ENCODE data around the gene AGBL1.

- TF ChIP-seq CTCF (IDR thresholded peaks at IDR 0.05; ENCODE audit: insufficient read depth, low read length, poor library complexity, severe bottlenecking) (no peak), EZH2phosphoT487 (conservative IDR thresholded peaks at IDR 0.05; ENCODE audit: low read length) (no peak)
These were observed 510.8 kb downstream of the AGBL1 start for GRCh38 chr15:86590461-86590860.

Measured in SU-DHL-6 (cell line).